ENCODE results near the gene PIK3R2. TPM values are rescaled to one million over a fixed set of nuclear protein-coding genes. Genes with fewer than 3 reads are reported as not detected.

Gene PIK3R2
- total and polyA plus RNA-seq, 2 donors, result 6.5 to 15.1 TPM

- no peaks in the 10 kb centered on the region for H3K27me3 ChIP-seq (ENCODE audit: control insufficient read depth in 2 of 2, insufficient read depth in 1 of 2, low read length in 1 of 2)
- DNase-seq (ENCODE audit: low read depth in 6 of 9, low spot score in 9 of 9), result no peak
- no peaks in the 10 kb centered on the region for H3K9me3 ChIP-seq (ENCODE audit: control insufficient read depth in 2 of 2, insufficient read depth in 1 of 2, low read length in 1 of 2)
- H3K4me3 ChIP-seq (ENCODE audit: low read length in 2 of 2), result no peak overlapping the region
- H3K27ac ChIP-seq (ENCODE audit: low read depth in 1 of 2, low read length in 1 of 2), result no peak overlapping the region
- WGBS, result 96% methylated on average over 21 of the region's 21 CpGs
- peaks cover 41 to 54% of the 10 kb centered on the region in 2 donors for H3K36me3 ChIP-seq (ENCODE audit: control insufficient read depth in 2 of 2, insufficient read depth in 2 of 2, low read length in 1 of 2)
- no peaks in the 10 kb centered on the region for H3K4me1 ChIP-seq (ENCODE audit: control insufficient read depth in 2 of 2, insufficient read depth in 2 of 2, low read length in 2 of 2)
These were observed 22.3 kb upstream of the PIK3R2 start for GRCh38 chr19:18130523-18131242.

DNA sequence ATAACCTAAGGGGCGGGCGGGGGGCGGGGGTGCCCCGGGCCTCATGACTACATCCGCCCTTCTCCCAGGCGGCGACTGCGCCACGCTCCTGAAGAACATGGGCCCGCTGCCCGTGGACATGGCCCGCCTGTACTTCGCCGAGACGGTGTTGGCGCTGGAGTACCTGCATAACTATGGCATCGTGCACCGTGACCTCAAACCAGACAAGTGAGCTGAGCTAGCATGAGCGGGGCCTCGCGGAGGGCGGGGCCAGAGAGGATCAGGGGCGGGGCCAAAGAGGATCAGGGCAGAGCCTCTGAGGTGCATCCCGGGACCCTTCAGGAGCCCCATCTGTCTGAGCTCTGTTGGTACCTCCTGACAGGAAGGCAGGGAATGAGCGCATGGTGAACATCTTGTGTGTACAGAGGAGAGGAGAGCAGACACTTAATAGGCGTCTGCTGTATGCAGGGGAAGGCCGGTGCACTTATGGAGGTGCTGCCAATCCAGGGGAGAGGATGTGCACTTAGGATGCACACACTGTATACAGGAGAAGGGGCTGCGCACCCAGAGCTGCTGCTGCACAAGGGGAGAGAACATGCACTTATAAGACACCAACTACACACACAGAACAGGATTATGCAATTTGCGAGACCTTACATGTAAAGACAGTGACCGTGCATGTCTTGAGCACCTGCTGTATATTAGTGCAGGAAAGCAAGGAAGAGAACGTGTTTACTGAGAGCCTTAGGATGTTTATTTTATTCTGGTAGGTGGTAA lies 20.9 kb upstream of the PIK3R2 start:
- peaks cover 44 to 58% of the 10 kb centered on the region in 2 donors for H3K36me3 ChIP-seq (ENCODE audit: control insufficient read depth in 2 of 2, insufficient read depth in 2 of 2, low read length in 1 of 2)
- WGBS, result 93% methylated on average over 31 of the region's 31 CpGs
- no peak overlapping the region for H3K4me3 ChIP-seq (ENCODE audit: low read length in 2 of 2)
- H3K27ac ChIP-seq (ENCODE audit: low read depth in 1 of 2, low read length in 1 of 2), result no peak overlapping the region
- no peaks in the 10 kb centered on the region for H3K27me3 ChIP-seq (ENCODE audit: control insufficient read depth in 2 of 2, insufficient read depth in 1 of 2, low read length in 1 of 2)
- no peaks in the 10 kb centered on the region for H3K4me1 ChIP-seq (ENCODE audit: control insufficient read depth in 2 of 2, insufficient read depth in 2 of 2, low read length in 2 of 2)
- no peaks in the 10 kb centered on the region for H3K9me3 ChIP-seq (ENCODE audit: control insufficient read depth in 2 of 2, insufficient read depth in 1 of 2, low read length in 1 of 2)
- no peak for DNase-seq (ENCODE audit: low read depth in 6 of 9, low spot score in 9 of 9)

GRCh38 chr19:18135712-18136584 lies 17.0 kb upstream of the PIK3R2 start:
- H3K27ac ChIP-seq (ENCODE audit: low read depth in 1 of 2, low read length in 1 of 2), result no peak overlapping the region
- no peak overlapping the region for H3K4me3 ChIP-seq (ENCODE audit: low read length in 2 of 2)
- no peak for DNase-seq (ENCODE audit: low read depth in 6 of 9, low spot score in 9 of 9)
- H3K27me3 ChIP-seq (ENCODE audit: control insufficient read depth in 2 of 2, insufficient read depth in 1 of 2, low read length in 1 of 2), result no peaks in the 10 kb centered on the region
- H3K9me3 ChIP-seq (ENCODE audit: control insufficient read depth in 2 of 2, insufficient read depth in 1 of 2, low read length in 1 of 2), result no peaks in the 10 kb centered on the region
- H3K36me3 ChIP-seq (ENCODE audit: control insufficient read depth in 2 of 2, insufficient read depth in 2 of 2, low read length in 1 of 2), result peaks cover 41 to 49% of the 10 kb centered on the region in 2 donors
- no peaks in the 10 kb centered on the region for H3K4me1 ChIP-seq (ENCODE audit: control insufficient read depth in 2 of 2, insufficient read depth in 2 of 2, low read length in 2 of 2)
- WGBS, result 98% methylated on average over 18 of the region's 18 CpGs

DNA sequence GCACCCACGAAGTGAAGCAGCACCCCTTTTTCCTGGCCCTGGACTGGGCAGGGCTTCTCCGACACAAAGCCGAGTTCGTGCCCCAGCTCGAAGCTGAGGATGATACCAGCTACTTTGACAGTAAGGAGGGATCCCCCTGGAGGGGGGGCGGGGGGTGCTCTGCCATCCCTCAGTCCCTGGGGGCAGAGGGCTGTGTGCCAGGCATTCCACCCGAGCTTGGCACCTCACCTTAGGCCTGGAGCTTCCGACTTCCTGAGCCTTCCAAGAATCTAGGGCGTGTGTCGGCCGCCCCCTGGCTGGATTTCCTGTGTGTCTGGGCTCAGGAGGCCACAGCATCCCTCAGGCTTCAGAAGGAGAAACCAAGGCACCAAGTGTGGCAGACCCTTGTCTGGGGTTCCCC lies 15.7 kb upstream of the PIK3R2 start:
- H3K9me3 ChIP-seq (ENCODE audit: control insufficient read depth in 2 of 2, insufficient read depth in 1 of 2, low read length in 1 of 2), result no peaks in the 10 kb centered on the region

GRCh38 chr19:18137657-18138339 lies 15.2 kb upstream of the PIK3R2 start:
- Histone ChIP-seq H3K4me3 (ENCODE audit: low read length in 2 of 2) (no peak overlapping the region), H3K36me3 (ENCODE audit: control insufficient read depth in 2 of 2, insufficient read depth in 2 of 2, low read length in 1 of 2) (peaks cover 37 to 46% of the 10 kb centered on the region in 2 donors), H3K4me1 (ENCODE audit: control insufficient read depth in 2 of 2, insufficient read depth in 2 of 2, low read length in 2 of 2) (no peaks in the 10 kb centered on the region), H3K9me3 (ENCODE audit: control insufficient read depth in 2 of 2, insufficient read depth in 1 of 2, low read length in 1 of 2) (no peaks in the 10 kb centered on the region), H3K27ac (ENCODE audit: low read depth in 1 of 2, low read length in 1 of 2) (no peak overlapping the region), H3K27me3 (ENCODE audit: control insufficient read depth in 2 of 2, insufficient read depth in 1 of 2, low read length in 1 of 2) (no peaks in the 10 kb centered on the region)
- WGBS, result 97% methylated on average over 9 of the region's 9 CpGs
- DNase-seq (ENCODE audit: low read depth in 6 of 9, low spot score in 9 of 9), result no peak

More for the DNA sequence above, 15.7 kb upstream of the PIK3R2 start:
- Histone ChIP-seq H3K27me3 (ENCODE audit: control insufficient read depth in 2 of 2, insufficient read depth in 1 of 2, low read length in 1 of 2) (no peaks in the 10 kb centered on the region), H3K4me1 (ENCODE audit: control insufficient read depth in 2 of 2, insufficient read depth in 2 of 2, low read length in 2 of 2) (no peaks in the 10 kb centered on the region), H3K4me3 (ENCODE audit: low read length in 2 of 2) (no peak overlapping the region), H3K27ac (ENCODE audit: low read depth in 1 of 2, low read length in 1 of 2) (no peak overlapping the region), H3K36me3 (ENCODE audit: control insufficient read depth in 2 of 2, insufficient read depth in 2 of 2, low read length in 1 of 2) (peaks cover 38 to 49% of the 10 kb centered on the region in 2 donors)
- no peak for DNase-seq (ENCODE audit: low read depth in 6 of 9, low spot score in 9 of 9)
- WGBS, result 97% methylated on average over 11 of the region's 11 CpGs

- Histone ChIP-seq H3K36me3 (ENCODE audit: control insufficient read depth in 2 of 2, insufficient read depth in 2 of 2, low read length in 1 of 2) (peaks cover 48 to 50% of the 10 kb centered on the region in 2 donors), H3K27me3 (ENCODE audit: control insufficient read depth in 2 of 2, insufficient read depth in 1 of 2, low read length in 1 of 2) (no peaks in the 10 kb centered on the region), H3K4me1 (ENCODE audit: control insufficient read depth in 2 of 2, insufficient read depth in 2 of 2, low read length in 2 of 2) (no peaks in the 10 kb centered on the region), H3K9me3 (ENCODE audit: control insufficient read depth in 2 of 2, insufficient read depth in 1 of 2, low read length in 1 of 2) (no peaks in the 10 kb centered on the region), H3K27ac (ENCODE audit: low read depth in 1 of 2, low read length in 1 of 2) (no peak overlapping the region), H3K4me3 (ENCODE audit: low read length in 2 of 2) (no peak overlapping the region)
- DNase-seq (ENCODE audit: low read depth in 6 of 9, low spot score in 9 of 9), result no peak
- 97% methylated on average over 1 of the region's 1 CpG for WGBS
These were observed 12.5 kb upstream of the PIK3R2 start for GRCh38 chr19:18140473-18140872.

- over 99% methylated on average over 6 of the region's 6 CpGs for WGBS
- no peak overlapping the region for H3K27ac ChIP-seq (ENCODE audit: low read depth in 1 of 2, low read length in 1 of 2)
- H3K4me1 ChIP-seq (ENCODE audit: control insufficient read depth in 2 of 2, insufficient read depth in 2 of 2, low read length in 2 of 2), result no peaks in the 10 kb centered on the region
- H3K36me3 ChIP-seq (ENCODE audit: control insufficient read depth in 2 of 2, insufficient read depth in 2 of 2, low read length in 1 of 2), result peaks cover 48 to 50% of the 10 kb centered on the region in 2 donors
- H3K4me3 ChIP-seq (ENCODE audit: low read length in 2 of 2), result no peak overlapping the region
- H3K27me3 ChIP-seq (ENCODE audit: control insufficient read depth in 2 of 2, insufficient read depth in 1 of 2, low read length in 1 of 2), result no peaks in the 10 kb centered on the region
- DNase-seq (ENCODE audit: low read depth in 6 of 9, low spot score in 9 of 9), result no peak
- H3K9me3 ChIP-seq (ENCODE audit: control insufficient read depth in 2 of 2, insufficient read depth in 1 of 2, low read length in 1 of 2), result peaks cover 0 to 1% of the 10 kb centered on the region in 2 donors
These were observed 11.9 kb upstream of the PIK3R2 start for GRCh38 chr19:18141031-18141430.

DNA sequence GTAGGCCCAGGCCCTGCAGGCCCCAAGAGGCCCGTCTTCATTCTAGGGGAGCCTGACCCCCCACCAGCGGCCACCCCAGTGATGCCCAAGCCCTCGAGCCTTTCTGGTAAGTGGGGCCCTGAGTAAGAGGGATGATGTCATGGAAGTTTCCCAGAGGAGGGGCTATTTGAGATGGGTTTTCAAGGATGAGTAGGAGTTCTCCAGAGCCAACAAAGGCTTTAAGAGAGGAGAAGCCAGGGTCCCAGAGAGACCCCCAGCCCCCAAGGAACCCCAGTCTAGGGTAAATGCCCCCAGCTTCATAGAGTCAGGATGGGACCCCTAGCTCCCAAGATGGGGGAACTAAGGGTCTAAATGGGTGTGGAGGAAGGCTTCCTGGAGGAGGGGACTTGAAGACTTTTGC lies 9.1 kb upstream of the PIK3R2 start:
- H3K36me3 ChIP-seq (ENCODE audit: control insufficient read depth in 2 of 2, insufficient read depth in 2 of 2, low read length in 1 of 2), result peaks cover 53 to 57% of the 10 kb centered on the region in 2 donors
- DNase-seq (ENCODE audit: low read depth in 6 of 9, low spot score in 9 of 9), result no peak
- no peak overlapping the region for H3K4me3 ChIP-seq (ENCODE audit: low read length in 2 of 2)

More for the DNA sequence above, 9.1 kb upstream of the PIK3R2 start:
- Histone ChIP-seq H3K9me3 (ENCODE audit: control insufficient read depth in 2 of 2, insufficient read depth in 1 of 2, low read length in 1 of 2) (peaks cover 0 to 1% of the 10 kb centered on the region in 2 donors), H3K27me3 (ENCODE audit: control insufficient read depth in 2 of 2, insufficient read depth in 1 of 2, low read length in 1 of 2) (no peaks in the 10 kb centered on the region), H3K27ac (ENCODE audit: low read depth in 1 of 2, low read length in 1 of 2) (no peak overlapping the region), H3K4me1 (ENCODE audit: control insufficient read depth in 2 of 2, insufficient read depth in 2 of 2, low read length in 2 of 2) (no peaks in the 10 kb centered on the region)
- 98% methylated on average over 3 of the region's 3 CpGs for WGBS

All from thymus (tissue), 11 donors.